Stimulated activated CD8-positive, alpha-beta memory T cell treated with anti-CD3 and anti-CD28 coated beads, Interleukin-7, amount 100 ng/mL, for 48 hours (primary cell): ENCODE measurements around the gene RCSD1.
"Not testable (repeated sequence)": the region's sequence is repeated elsewhere in the genome, so short reads cannot be mapped to it uniquely, and the experiment has no call there.

Source experiments
- DNase-seq, 2 donors: peaks; one replicate each; pipeline ENCODE4 v3.0.0-alpha.2; 2020; ENCODE audit warnings: low read depth in 1 of 2; ENCODE audit errors: extremely low read depth in 1 of 2

RCSD1 gene

GRCh38 chr1:167734841-167735240 lies 104.8 kb downstream of the RCSD1 start:
- DNase-seq = no peak

DNA sequence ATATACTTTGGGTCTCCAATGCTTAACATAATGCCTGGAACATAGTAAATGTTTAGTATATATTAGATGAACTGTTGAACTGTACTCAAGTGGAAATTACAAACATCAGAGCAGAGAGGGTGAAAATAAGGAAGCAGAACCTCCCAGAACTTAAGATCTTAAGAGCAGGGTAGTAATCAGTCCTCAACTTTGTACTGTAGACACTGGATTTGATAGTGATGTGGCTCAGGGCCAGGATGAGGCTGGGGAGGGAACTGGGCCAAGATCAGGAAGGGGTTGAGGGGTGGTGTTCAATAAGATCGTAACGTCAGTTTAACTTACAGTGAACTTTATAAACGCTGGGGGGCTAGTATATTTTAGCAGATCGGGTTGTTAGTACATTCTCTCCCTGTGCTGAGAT lies 107.1 kb downstream of the RCSD1 start:
- no peak for DNase-seq

DNA sequence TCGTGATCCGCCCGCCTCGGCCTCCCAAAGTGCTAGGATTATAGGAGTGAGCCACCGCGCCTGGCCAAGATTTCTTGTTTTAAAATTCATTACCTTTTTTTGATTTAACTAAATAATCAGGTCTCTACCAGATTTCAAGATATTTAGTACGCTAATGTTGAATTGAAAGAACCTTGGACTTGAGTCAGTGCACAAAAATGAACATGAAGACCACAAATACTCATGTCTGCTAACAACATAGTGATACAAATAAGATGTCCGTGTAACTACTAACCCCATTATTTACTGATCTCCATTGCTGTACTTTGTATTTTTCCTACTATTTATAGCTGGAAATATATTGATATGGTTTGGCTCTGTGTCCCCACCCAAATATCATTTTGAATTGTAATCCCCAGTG lies 108.1 kb downstream of the RCSD1 start:
- no peak for DNase-seq

GRCh38 chr1:167739752-167740151 lies 109.7 kb downstream of the RCSD1 start:
- DNase-seq = no peak

DNA sequence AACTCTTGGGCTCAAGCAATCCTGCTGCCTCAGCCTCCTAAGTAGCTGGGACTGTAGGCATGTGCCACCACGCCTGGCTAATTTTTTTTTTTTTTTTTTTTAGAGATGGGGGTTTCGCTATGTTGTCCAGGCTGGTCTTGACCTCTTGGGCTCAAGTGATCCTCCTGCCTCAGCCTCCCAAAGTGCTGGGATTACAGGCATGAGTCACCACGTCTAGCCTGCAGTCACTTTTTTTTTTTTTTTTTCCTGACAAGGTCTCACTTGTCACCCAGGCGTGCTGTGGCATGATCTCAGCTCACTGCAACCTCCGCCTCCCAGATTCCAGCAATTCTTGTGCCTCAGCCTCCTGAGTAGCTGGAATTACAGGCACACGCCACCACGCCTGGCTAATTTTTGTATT lies 111.1 kb downstream of the RCSD1 start:
- DNase-seq = not testable (repeated sequence)

DNA sequence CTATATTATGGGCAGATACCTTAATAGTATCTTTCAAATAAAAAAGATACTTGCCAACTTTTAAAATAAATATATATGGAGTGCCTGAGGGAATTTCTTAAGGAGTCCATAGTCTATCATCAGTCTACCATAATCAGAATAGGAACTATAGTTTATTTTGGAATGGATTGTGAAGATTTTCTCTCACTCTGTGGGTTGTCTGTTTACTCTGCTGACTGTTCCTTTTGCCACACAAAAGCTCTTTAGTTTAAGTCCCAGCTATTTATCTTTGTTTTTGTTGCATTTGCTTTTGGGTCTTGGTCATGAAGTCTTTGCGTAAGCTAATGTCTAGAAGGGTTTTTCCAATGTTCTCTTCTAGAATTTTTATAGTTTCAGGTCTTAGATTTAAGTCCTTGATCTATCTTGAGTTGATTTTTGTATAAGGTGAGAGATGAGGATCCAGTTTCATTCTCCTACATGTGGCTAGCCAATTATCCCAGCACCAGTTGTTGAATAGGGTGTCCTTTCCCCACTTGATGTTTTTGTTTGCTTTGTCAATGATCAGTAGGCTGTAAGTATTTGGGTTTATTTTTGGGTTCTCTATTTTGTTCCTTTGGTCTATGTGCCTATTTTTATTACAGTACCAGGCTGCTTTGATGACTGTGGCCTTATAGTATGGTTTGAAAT lies 112.5 kb downstream of the RCSD1 start:
- DNase-seq = not testable (repeated sequence)

GRCh38 chr1:167744901-167745300 lies 114.9 kb downstream of the RCSD1 start:
- DNase-seq = no peak

- DNase-seq = no peak
Observed at GRCh38 chr1:167746013-167746672, 116.1 kb downstream of the RCSD1 start.

DNA sequence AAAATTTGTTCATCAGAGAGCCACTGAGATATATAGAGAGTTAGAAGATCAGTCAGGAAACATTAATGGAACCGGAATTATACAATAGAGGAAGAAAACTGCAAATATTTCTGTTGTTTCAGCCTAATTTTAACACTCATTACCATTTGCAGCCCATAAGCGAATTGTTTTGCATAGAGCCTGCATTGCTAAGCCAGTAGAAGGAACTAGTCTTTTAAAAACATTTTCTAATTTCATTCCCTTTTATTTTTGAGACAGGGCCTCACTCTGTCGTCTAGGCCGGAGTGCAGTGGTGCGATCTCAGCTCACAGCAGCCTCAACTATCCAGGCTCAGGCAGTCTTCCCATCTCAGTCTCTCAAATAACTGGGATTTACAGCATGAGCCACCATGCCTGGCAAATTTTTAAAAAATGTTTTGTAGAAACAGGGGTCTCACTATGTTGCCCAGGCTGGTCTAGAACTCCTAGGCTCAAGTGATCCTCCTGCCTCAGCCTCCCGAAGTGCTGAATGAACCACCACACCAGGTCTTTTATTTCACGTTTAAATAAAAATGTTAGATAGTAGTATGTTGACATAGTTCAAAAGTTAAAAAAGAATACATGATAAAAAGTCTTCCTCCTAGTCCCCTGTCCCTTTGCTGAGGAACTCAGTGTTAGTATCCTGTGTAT lies 117.1 kb downstream of the RCSD1 start:
- no peak for DNase-seq

DNA sequence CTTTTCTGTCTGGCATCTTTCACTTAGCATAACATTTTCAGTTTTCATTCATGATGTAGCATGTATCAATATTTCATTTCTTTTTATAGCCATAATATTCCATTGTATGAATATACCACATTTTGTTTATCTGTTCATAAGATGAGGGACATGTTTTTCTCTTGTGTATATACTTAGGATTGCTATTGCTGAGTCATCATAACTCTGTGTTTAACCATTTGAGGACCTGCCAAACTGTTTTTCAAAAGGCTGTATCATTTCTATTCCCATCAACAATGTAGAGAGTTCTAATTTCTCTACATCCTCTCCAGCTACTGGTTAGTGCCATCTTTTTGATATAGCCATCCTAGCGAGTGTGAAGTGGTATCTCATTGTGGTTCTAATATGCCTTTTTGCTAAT lies 118.0 kb downstream of the RCSD1 start:
- DNase-seq = no peak

- no peak for DNase-seq
Observed at GRCh38 chr1:167748906-167749305, 118.9 kb downstream of the RCSD1 start.

DNA sequence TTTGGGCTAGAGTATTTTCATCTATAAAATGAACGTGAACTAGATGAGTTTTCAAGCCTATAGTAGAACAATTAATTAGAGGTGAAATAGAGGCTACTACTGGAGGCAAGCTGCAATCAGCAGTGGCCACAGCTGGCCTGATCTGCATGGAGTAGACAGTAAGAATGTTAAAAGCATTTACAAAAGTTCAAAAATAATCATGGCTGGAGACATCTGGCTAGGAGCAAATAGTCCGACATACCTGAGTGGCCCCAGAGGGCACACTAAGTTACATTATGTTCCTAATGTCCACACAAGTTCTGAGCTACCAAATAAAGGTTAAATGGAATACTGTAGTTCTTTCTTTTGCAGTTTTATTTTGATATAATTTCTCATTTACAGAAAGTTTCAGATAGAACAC lies 119.7 kb downstream of the RCSD1 start:
- no peak for DNase-seq

GRCh38 chr1:167750641-167751040 lies 120.6 kb downstream of the RCSD1 start:
- no peak for DNase-seq

DNA sequence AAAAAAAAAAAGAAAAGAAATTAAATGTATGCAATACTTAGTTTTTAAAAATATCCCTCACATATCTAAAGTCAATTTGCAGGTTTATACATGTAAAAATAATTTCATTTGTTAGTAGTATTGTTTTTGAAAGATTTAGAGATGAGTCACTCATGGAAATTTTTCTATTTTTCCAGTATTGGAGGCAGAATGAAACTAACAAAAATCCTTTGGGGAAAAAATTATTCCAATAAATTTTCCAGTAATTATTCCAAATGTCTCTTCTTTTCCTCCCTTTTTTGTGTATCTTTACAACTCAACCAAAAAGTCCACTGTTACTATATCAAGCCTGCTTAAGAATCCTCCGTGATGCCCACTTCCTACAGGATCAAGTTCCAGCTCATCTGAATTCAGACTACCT lies 121.6 kb downstream of the RCSD1 start:
- no peak for DNase-seq

DNA sequence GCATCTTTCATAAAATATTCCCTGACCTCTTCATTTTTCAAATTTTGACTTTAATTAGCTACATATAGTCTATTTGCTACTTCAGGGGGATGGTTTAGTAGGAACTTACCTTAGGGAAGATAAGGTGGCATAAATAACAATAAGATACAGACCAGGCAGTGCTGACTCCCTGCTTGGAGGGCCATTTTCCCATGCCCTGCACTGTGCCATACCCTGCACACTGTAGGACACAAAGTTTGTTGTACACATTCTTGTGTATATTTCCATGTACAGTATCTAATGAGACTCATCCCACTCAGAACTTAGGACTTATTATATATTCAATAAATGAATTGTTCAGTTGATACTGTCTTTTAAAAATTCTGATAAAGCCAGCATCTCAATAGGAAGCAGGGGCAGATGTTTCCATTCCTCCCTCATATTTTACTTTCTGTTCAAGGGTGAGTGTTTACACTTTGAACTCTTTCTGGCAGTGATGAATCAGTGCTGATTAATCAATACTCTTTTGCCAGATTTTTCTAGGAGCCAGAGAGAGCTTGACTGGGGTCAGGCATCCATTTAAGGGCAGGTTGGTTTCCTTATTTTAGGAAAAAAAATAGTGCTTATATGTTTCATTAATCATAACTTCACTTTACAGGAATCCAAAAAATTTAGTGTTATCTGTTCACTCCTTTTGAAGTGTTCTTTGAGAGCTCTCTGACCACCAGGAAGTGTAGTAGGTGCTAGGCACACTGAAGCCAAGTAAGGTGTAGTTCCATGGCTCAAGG lies 122.4 kb downstream of the RCSD1 start:
- DNase-seq = no peak

GRCh38 chr1:167755654-167756053 lies 125.6 kb downstream of the RCSD1 start:
- no peak for DNase-seq
